NCI-H748 treated with DMSO at 0.1 percent for 48 hours (cell line): ENCODE results near the gene NPRL2.

ENCODE experiments used
- DNase-seq: peaks from one replicate; lab custom pipeline; 2025; lab: John Stamatoyannopoulos, UW

NPRL2 gene

DNA sequence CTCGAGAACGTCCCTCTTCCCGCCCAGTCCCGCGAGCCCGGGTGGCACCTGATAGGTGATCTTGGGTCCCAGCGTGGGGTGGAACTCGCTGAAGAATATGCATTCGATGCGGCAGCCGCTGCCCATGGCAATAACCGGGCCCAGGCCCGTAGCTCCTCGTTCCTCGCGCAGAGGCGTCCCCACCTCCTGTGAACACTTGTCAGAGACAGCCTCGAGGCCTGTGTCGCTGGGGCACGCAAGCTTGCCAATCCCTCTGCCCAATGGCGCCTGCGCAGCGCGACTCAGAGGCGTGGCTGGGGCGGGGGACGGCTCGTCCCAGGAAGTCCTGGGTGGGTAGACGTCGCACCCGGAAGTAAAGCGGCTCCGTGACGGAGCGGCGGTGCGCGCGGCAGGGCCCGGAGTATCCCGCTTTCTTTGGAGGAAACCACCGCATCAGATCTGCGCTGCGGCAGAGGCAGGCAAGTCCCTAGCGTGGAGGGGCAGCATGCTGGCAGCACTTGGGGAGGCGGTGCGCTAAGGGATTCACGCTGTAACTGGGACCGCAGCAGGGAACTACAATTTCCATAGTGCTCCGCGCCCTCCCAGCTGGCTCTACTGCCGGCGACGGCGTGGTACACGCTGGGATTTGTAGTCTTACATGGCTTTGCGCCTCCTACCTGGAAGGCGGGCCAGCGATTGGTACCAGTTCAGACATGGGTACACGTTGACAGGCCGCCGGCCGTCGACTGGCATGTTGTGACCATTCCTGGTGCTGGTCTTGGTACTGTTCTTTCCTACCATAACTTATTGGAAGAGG is at the start of gene NPRL2, which contains the start of gene CYB561D2:
Gene NPRL2 (minus strand): TSS at position 249 of the 796 bp plus-strand sequence. CDS start 123 bp downstream, at position 126.
Gene CYB561D2 (plus strand): TSS at position 336 of the 796 bp plus-strand sequence. CDS start 572 bp downstream, outside the sequence.
- DNase-seq: peak; percentile 69

DNA sequence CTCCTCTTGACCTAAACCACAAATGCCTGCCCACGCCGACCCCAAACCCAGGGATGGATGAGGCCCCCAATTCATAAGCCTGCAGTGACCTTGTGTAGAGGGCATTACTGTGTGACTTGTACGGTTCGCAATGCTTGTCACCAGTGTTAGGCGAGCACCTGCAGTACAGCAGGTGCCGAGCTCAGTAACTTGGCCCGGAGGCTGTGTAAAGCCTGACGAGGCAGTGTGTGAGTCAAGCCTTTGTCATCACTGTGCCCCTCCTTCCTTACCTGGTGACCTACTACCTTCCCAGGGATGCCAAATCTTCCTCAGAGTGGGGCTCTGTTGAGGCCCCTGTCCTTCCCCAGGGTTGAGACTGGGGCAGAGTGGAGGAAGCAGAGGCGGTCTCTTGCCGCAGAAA is 45.9 kb upstream of the NPRL2 start:
- no peak for DNase-seq

DNA sequence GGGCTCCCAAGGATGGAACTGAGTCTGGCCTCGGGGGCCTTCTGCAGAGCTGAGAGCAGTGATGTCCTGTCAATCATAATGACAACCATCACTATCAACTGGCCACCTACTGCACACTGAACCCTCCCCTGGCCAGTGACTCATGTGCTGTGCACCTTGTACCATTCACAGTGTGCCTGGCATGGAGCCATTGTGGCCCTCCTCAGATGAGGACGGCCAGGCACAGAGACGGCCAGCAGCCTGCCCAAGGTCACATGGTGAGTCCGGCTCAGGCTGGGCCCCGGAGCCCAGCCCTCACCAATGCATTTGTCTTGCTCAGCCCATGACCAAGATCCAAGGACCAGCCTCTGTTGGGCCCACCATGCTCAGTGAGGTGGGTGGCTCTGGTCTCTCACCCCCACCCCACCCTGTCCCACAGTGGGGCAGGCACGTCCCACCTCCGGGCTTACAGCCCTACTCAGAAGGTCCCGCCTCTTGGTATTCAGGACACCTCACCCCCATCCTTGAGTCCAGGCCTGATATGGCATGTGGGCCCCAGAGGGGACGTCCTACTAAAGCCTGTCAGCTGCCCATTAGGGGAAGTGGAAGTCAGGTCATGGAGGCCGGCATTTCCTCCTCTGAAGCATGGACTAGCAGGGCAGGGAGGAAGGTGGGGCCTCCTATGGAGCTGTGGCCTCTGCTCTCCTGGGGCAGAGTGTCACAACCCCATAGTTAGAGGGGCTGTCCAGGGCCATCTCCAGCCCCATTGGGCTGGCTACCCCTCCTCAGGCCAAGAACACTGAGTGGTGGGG is 44.7 kb upstream of the NPRL2 start:
- DNase-seq: no peak

DNA sequence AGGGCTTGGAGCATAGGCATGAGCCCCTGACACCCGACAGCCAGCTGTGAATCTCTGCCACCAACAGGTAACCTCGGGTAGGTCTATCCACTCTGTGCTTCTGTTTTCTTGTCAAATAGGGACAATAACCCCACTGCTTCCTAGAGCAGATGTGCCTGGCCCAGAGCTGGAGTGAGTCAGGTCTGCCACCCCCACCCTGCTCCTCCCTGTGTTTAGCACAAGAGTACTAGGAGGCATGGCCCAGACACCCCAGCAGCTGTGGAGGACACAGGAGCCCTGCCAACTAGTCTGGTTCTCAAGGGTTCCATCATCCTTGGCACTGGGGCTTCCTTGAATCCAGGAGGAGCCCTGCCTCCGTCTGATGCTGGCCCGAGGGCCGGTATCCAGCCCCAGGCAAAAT is 42.5 kb upstream of the NPRL2 start:
- no peak for DNase-seq

DNA sequence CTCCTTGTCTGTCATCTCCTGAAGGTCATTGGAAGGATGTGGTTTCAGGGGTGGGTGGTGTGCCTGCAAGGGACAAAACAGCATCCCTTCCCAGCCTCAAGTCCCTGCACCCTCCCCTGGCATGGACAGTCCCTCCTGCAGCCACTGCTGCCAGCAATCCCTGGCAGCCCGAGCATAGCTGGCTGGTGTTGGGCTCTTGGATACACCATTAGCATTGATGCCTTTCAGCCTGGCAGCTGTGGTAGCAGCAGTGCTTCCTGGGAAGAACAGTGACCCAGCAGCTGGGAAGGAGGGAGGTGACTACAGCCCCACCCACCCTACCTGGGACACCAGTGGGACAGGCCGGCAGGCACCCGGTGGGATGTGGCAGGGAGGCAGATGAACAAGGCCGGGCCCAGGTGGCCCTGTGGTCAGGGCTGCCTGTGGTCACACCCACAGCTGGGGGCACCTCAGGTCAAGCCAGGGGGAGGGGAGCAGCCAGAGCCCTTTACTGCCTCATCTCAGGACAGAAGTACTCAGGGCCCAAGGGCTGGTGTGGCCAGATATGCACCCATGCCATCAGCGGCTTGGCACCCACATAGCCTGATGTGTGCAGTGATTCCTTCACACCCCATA is 41.6 kb upstream of the NPRL2 start:
- DNase-seq: no peak

DNA sequence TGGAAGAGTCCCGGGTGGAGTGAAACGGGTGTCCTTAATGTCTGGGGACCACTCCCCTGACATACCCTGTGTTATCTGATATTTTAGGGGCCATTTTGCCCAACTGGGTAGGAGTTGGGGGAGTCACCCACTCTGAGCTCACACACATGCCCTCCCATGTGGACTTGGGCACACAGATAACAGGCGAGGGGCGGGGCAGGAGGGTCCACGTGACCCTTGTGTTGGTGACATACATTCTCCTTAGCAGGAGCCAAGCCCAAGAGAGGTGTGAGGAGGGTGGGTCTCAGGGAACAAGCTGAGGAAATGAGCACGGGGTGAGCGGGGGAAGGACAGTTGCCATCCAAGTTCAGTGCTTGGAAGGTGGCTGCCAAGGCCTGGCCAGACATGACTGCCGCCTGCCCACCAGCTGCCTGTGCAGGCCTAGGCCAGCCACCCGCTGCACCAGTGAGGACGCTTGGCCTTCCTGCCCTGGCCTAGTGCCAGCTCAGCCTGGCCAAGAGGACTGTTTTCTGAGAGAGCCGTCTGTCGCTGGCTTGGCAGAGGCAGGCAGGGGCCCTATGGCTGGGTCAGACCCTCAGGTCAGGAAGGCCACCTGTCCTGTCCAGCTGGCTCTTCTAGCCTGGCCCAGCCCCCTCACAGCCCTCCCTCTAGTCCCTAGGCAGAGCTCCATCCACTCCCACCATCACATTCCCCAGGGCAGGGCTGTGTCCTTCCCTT is 40.1 kb upstream of the NPRL2 start:
- no peak for DNase-seq

DNA sequence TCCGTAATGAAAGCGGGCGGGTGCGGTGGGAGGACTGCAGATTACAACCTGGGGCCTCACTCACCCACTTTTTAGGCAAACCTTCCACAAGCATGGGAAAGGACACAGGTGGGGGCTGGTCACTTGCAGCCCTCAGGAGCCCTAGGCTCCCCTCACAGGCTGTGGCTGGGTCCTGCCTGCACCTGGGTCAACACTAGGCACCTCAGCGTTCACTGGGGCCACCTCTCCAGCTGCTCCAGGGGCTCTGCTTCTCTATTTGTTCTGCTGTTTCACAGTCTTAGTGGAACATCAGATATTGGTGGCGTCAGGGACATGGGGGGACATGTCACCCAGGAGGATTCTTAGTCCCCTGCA is 38.8 kb upstream of the NPRL2 start:
- no peak for DNase-seq

DNA sequence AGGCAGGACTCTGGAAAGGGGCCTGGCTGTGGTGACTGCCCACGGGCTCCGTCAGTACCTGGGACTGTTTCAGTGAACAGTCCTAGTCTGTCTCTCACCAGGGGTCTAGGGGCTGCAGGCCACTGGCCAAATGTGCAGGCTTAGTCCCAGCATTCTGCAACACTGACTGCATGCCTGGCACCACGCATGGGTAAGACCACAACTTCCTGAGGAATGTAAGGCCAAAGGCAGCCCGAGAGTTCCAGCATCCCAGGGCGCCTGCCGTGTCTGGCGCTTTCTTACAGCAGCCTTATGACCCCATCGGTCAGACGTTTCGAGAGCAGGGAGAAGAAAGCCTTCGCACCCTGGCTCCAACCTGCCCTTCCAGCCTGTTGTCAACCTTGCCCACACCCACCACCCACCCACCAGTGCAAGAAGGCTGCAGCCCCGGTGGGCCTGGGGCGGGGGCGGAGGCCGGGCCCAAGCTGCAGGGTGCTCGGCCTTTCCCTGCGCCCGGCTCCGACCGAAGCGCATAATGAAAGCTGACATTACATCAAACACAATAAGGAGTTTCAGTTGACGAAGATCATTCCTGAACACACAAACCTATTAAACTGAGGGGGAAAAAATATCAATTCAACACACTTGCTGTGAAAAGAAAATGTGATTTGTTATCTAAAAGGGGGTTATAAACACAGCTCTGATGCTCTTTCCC is 38.3 kb upstream of the NPRL2 start:
- no peak for DNase-seq

DNA sequence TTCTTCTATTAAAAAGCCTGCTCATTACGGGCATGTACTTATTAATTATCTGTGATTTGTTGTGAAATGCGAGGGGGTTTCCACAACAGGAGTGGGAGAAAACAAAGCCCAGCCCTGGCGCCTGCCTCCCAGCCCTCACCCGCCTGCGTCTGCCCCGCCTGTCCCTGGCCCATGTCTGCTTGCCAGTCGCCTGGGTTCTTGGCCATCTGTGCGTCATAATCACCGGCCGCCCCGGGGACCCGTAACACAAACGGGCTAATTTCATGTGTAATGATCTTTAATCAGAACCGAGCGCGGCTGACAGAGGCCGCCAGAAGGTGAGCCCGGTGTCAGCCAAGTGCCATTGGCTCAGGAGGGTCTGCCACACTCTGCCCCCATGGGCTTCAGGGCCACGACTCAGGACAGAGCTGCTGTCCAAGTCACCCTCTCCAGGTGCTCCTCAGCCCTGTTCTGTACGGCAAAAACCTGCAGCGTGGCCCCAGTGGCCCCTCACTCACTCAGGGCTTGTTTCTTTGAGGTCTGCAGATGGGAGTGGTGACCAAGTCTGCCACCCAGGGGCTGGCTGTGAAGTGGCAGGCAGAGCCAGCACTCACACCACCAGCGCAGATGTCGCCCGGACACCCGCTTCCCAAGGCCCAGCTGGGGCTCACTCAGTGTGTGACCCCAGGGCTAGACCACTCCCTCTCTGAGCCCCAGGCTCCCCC is 37.6 kb upstream of the NPRL2 start:
- DNase-seq: no peak

DNA sequence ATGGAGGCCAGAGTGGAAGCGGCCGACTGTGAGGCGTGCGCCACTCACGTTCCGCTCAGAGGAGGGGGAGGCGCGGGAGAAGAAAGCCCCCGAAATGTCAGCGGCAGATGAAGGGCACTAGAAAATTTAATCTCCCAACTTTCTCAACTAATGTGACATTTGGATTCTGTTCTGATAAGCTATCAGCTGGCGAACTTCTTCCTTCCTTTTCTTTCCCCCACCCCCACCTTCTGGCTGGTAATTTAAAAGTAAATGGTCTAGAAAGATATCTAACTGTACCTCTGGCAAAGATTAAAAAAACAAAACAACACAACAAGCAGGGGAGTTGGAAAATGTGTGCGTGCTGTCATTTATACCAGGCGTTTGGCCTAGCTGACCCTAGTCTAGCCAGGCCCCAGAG is 35.2 kb upstream of the NPRL2 start:
- no peak for DNase-seq

DNA sequence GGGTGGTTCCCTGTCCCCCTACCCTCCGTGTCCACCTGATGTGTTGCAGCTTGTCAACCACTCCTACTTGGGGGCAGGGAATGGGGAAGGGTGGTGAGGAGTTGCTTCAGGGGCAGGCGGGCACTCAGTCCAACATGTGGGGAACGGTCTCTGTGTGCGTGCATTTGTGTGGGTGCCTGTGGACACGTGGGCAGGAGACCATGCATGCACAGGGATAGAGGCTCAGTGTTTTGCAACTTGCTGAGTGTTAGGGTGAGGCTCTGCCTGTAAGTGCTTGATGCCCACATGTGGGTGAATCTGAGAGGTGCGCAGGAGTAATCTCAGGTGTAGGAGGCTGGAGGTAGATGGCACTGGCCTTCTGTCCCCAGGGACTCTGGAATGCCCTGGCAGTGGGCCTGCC is 33.2 kb upstream of the NPRL2 start:
- no peak for DNase-seq

DNA sequence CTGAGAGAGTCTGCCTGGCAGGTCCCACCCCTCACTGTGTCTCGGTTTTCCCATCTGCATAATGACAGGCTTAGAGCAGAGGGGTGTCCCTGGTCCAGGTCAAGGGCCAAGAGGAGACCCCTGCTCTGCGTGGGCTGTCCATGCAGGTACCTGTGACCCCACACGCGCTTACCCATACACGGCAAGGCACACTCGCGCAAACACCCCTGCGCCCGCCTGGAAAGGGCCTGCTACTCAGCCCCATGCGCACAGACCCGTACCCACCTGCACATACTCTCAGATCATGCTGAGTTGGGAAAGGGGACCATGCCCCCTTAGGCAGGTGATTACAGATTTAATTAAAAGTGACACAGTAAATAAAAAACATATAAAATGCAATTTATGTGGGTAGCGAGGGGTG is 32.1 kb upstream of the NPRL2 start:
- no peak for DNase-seq

DNA sequence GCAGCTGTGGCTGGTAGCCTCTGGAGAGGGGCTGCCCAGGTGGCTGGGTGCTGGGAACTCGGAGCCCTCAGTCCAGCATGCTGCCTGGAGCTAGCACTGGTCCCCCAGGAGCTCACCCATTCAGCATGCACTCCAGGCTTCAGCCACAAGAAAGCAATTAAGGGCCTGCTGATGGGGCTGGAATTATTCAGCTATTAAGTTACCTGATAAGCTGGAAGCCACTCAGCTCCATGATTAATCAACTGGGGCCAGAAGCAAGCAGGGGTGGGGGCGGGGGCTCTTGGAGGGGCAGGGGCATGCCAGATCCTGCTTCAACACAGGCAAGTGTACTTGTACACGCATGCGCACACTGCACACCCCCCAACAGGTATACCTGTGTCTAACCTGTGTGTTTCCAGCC is 30.8 kb upstream of the NPRL2 start:
- DNase-seq: no peak

DNA sequence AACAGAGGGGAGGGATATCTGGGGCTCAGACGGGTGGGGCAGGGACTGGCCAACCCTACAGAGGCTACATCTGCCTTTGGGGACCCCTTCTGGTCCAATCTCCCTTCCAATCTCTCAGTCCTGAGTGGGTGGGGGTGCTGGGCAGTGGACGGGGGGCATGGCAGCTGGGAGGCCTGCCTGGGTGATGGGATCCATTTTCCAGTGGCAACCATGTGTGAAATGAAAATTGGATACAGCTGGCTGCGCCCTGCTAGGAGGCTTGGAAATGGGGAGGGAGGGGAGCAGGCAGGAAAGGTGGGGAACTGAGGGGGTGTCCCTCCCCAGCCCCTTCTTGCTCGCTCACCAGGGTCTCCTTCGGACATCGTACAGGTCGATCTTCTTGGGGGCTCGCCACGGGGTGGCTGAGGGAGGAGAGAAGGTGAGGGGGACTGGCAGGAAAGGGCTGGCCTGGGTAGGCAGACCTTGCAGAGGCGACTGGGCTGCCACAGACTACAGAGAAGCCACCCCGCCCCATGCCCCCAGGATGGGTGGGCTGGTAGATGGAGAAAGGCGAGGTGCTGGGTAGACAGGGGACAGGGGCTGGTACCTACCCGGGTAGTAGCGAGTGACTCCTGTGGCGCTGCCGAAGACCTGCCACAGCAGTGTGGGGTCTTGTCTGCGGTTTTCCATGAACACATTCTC is 30.0 kb upstream of the NPRL2 start:
- no peak for DNase-seq

DNA sequence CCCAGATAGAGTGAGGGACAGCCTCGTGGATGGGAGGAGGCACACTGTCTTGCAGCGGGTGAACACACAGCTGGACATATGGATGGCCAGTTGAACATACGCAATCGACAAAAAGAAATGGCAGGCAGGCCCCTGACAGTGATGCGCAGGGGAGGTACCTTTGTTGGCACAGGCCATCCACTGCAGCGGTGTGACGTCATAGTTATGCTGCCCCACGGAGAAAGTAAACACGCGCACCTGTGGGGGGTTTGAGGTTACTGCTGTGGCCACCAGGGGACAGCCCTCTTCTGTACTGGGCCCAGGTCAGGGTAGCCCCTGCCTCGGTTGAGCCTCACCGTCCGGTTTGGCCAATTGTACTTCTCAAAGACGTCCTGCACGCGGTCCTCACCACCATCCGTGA is 28.2 kb upstream of the NPRL2 start:
- no peak for DNase-seq

DNA sequence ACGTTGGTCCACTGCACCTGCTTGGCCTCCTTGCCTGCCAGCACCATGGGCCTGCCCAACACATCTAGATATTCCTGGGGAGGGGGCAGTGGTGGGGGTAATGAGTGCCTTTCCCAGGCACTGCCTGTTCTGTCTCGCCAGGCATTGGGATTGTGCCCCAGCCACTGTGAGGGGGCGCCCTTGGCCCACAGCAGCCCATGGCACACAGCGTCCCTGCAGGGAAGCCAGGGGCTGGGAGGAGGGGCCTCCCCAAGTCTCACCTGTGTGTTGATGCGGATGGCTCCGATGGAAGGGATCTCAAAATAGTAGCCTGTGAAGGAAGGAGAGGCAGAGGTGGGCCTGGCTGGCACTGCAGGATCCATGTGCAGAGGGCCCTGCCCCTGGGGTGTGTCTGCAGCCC is 27.4 kb upstream of the NPRL2 start:
- DNase-seq: no peak

DNA sequence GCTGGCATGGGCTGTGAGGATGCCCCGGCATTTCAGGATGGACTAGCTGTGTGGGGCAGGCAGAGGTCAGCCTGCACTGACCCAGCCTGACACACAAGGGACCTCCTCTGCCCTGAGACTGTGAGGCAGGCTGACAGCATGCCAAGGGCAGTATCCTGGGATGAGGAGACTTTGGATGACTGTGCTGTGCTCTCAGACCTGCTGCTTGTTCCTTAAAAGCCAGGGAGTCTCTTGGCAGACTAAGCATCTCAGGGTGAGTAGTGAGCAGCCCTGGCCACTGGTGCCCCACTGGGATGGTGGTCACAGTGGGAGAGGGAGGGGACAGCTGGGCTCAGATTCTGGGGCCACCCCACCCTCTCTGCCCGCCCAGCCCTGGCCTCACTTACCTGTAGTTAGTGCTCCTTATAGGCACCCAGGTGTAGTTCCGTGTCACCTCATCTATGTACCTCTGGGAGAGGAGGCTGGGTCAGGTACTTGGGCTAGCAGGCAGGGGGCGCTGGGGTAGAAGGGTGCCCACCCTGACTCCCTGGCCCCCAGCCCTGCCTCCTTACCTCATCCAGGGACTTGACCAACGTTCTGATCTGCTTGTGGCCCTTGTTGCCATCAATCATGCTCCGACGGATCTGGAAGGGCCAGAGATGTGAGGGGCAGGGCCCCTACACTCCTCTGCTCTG is 24.8 kb upstream of the NPRL2 start:
- DNase-seq: peak; percentile 2

DNA sequence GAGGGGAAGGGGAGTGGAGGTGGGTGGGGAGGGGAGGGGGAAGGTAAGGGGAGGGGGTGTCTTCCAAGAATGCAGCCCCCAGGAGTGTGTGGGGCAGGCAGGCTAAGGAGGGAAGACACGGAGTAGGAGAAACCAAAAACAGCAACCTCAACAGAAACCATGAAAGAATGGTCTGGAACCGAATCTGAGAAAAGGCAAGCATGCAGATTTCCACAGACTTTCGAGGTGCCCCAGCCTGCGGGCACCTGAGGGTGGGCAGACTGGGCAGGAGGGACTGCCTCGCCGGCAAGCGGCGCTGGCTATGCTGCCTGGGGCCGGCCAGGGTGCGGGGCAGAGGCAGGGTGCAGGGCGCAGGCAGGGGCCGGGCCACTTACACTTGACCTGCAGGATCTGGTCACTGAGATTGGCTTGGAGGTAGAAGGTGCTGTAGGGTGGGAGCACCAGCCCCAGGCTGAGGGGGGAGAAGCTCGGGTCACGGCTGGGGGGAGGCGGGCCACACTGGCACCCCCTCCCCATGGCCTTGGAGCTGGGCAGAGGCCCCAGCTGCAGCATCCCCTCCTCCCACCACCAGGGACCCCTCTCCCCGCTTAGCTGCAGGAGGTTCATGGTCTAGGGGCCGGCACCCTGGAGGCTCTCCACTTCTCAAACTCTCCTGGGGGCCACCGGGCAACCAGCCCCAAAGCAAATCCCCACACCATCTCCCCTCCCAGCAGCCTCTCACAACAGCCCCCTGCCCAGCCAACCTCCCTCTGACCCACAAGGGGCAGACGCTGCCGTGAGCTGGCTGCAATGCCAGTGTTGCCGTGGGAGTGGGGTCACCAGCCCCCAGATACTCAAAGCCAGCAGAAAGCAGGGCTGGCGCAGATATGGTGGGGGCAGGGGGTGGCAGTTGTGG is 24.0 kb upstream of the NPRL2 start:
- no peak for DNase-seq
